GM12892 (cell line): ENCODE results near the gene NDUFB3.

Experiments
- POLR2A ChIP-seq: IDR thresholded peaks from 2 replicates; pipeline ENCODE4 v1.6.1; 2011; ENCODE audit warnings: low read depth, low read length, control low read depth
- POLR2AphosphoS5 ChIP-seq: IDR thresholded peaks from 2 replicates; pipeline ENCODE4 v1.6.1; 2011; ENCODE audit warnings: low read depth, low read length, control low read depth
- TAF1 ChIP-seq: IDR thresholded peaks from 2 replicates; pipeline ENCODE4 v1.6.1; 2011; ENCODE audit warnings: low read depth, mild to moderate bottlenecking, control low read depth, low read length, borderline replicate concordance

DNA sequence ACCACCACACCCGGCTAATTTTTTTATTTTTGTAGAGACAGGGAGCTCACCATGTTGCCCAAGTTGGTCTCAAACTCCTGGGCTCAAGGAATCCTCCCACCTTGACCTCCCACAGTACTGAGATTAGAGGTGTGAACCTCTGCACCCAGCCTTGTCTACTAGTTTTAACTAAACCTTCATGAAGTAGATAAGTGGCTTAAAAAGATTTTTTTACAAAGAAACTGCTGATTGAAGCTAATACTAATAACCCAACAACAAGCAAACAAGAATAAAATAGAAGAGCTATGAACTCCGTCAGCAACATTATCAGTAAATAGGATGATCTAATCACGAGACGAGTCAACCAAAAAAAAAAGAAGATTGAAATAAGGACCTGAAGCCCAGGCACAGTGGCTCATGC lies 18.8 kb downstream of the NDUFB3 start:
- no peak for TF ChIP-seq TAF1
- no peak for TF ChIP-seq POLR2A
- no peak for TF ChIP-seq POLR2AphosphoS5
